Measurements from ENCODE around the gene MEI1. TPM values are rescaled to one million over a fixed set of nuclear protein-coding genes. Genes with fewer than 3 reads are reported as not detected.
"Not testable (repeated sequence)": the region's sequence is repeated elsewhere in the genome, so short reads cannot be mapped to it uniquely, and the experiment has no call there.

MEI1 gene
- total RNA-seq, 4 donors from 2014 or later = 0.07 to 0.81 (median 0.50) TPM; not detected in 1

DNA sequence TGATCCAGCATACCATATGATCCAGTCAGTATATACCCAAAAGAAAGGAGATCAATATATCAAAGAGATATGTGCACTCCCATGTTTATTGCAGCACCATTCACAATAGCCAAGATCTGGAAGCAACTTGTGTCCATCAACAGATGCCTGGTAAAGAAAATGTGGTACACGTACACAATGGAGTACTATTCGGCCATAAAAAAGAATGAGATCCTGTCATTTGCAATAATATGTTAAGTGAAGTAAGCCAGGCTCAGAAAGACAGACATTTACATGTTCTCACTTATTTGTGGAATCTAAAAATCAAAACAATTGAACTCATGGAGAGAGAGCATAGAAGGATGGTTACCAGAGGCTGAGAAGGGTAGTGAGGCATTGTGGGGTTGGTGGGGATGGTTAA lies 37.6 kb upstream of the MEI1 start:
- H3K27me3 ChIP-seq = no peaks in the 10 kb centered on the region
- ATAC-seq = no peak
- H3K9me3 ChIP-seq = no peaks in the 10 kb centered on the region
- TF ChIP-seq, protein P1, sequence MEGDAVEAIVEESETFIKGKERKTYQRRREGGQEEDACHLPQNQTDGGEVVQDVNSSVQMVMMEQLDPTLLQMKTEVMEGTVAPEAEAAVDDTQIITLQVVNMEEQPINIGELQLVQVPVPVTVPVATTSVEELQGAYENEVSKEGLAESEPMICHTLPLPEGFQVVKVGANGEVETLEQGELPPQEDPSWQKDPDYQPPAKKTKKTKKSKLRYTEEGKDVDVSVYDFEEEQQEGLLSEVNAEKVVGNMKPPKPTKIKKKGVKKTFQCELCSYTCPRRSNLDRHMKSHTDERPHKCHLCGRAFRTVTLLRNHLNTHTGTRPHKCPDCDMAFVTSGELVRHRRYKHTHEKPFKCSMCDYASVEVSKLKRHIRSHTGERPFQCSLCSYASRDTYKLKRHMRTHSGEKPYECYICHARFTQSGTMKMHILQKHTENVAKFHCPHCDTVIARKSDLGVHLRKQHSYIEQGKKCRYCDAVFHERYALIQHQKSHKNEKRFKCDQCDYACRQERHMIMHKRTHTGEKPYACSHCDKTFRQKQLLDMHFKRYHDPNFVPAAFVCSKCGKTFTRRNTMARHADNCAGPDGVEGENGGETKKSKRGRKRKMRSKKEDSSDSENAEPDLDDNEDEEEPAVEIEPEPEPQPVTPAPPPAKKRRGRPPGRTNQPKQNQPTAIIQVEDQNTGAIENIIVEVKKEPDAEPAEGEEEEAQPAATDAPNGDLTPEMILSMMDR (IDR thresholded peaks at IDR 0.05) = no peak
- TF ChIP-seq POLR2AphosphoS5 (IDR thresholded peaks at IDR 0.05) (no peak), POLR2A (IDR thresholded peaks at IDR 0.05) (no peak), EP300 (IDR thresholded peaks at IDR 0.05) (no peak)
- WGBS, 2 donors (ENCODE audit: low coverage in 1 of 2) = 91 to 92% methylated on average over 2 of the region's 2 CpGs
- H3K4me1 ChIP-seq = peaks cover 0 to 12% (median 0%) of the 10 kb centered on the region in 3 donors
- no peak overlapping the region for H3K4me3 ChIP-seq
- no peak overlapping the region for H3K27ac ChIP-seq
- peaks cover 0 to 85% of the 10 kb centered on the region in 2 donors for H3K36me3 ChIP-seq

DNA sequence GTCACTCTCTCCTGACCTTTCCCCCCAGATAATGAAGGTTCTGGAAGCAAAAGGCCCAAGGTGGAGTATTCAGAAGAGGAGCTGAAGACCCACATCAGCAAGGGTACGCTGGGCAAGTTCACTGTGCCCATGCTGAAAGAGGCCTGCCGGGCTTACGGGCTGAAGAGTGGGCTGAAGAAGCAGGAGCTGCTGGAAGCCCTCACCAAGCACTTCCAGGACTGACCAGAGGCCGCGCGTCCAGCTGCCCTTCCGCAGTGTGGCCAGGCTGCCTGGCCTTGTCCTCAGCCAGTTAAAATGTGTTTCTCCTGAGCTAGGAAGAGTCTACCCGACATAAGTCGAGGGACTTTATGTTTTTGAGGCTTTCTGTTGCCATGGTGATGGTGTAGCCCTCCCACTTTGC lies 35.7 kb upstream of the MEI1 start:
- Histone ChIP-seq H3K36me3 (peaks cover 0 to 66% of the 10 kb centered on the region in 2 donors), H3K4me1 (peaks cover 0 to 25% (median 0%) of the 10 kb centered on the region in 3 donors)
- H3K9me3 ChIP-seq, ATAC-seq, H3K27me3 ChIP-seq, H3K27ac ChIP-seq, H3K4me3 ChIP-seq: not testable (repeated sequence)
- WGBS, 2 donors (ENCODE audit: low coverage in 1 of 2) = 13% methylated on average over 2 of the region's 9 CpGs; no CpG with 5 or more reads in 1 of the 2 donors

DNA sequence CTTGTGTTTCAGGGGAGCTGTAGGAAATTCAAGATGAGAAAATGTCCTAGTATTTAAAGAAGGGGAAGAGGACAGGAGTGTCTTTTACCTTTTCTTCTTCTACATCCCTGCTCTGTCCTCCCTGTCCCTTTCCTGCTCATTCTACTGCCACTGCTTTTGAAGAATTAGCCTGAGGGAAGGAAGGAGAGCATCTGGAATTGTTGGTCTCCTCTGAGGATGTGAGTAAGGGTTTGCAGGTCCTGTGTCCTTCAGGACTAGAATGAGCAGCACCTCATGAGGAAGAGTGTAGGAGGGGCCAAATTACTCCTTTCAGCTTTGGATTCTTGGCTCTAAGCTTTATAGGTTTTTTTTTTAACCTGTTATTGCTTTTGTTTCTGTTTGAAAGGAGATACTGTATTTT lies 34.8 kb upstream of the MEI1 start:
- TF ChIP-seq POLR2AphosphoS5 (IDR thresholded peaks at IDR 0.05) (no peak), EP300 (IDR thresholded peaks at IDR 0.05) (no peak), POLR2A (IDR thresholded peaks at IDR 0.05) (no peak)
- TF ChIP-seq, protein P1 (IDR thresholded peaks at IDR 0.05) = no peak
- Histone ChIP-seq H3K9me3 (no peaks in the 10 kb centered on the region), H3K4me3 (no peak overlapping the region), H3K27ac (no peak overlapping the region), H3K4me1 (peaks cover 0 to 25% (median 0%) of the 10 kb centered on the region in 3 donors), H3K36me3 (peaks cover 0 to 57% of the 10 kb centered on the region in 2 donors), H3K27me3 (no peaks in the 10 kb centered on the region)
- no peak for ATAC-seq

DNA sequence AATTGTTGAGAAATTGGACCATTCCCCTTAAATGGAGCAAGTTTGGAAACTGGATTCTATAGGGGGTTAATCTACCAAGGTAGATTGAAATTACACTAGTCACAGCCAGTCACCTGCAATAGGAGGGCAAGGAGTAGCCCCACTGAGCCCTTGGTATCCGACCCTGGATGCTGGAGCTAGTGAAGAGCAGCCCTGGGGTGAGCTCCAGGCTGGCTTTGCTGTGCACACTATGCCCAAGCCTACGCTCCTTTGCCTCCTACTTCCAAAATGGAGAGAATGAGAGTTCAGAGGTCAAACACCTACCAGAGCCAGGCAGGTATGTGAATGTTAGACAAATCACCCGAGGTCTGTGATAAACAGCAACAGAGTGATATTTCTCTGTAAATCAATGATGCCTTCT lies 34.4 kb upstream of the MEI1 start:
- H3K36me3 ChIP-seq = peaks cover 0 to 53% of the 10 kb centered on the region in 2 donors
- 80 to 88% methylated on average over 1 to 3 of the region's 3 CpGs for WGBS, 2 donors (ENCODE audit: low coverage in 1 of 2)

DNA sequence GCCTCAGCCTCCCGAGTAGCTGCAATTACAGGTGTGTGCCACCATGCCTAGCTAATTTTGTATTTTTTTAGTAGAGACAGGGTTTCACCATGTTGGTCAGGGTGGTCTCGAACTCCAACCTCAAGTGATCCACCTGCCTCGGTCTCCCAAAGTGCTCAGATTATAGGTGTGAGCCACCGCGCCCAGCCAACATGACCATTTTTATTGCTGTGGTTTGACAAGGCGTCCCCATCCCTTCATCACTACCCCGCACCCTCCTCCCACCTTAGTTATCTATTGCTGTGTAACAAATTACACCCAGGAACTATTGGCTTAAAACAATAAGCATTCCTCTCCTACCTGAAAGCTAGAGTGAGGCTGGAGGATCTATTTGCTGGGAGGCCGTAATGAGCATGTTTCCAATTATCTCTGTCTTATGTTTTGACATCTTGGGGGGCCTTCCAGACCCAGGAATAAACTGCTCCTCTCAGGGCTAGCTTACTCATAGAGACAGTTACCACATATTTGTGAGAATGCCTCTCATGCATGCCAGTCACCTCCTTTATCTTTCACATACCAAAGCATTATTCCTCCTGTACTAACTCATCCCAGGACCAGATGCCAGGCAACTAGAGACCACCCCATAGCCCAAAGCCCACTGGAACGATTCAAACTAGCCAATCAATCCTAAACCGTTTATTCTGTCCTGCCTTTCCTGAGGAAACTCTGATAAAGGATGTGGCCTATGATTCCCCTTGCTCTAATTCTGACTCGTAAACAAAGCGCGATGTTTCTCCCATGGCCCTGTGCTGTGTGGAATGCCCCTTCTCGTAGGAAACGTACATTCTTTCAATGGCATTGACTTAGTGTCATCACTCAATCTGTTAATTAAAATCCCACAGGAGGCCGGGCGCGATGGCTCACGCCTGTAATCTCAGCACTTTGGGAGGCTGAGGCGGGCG lies 30.1 kb upstream of the MEI1 start:
- TF ChIP-seq, protein P1 (IDR thresholded peaks at IDR 0.05) = no peak
- TF ChIP-seq EP300 (IDR thresholded peaks at IDR 0.05) (no peak), POLR2A (IDR thresholded peaks at IDR 0.05) (no peak), POLR2AphosphoS5 (IDR thresholded peaks at IDR 0.05) (no peak)
- Histone ChIP-seq H3K9me3 (no peaks in the 10 kb centered on the region), H3K27ac (no peak overlapping the region), H3K27me3 (no peaks in the 10 kb centered on the region), H3K4me3 (no peak overlapping the region), H3K4me1 (peaks cover 0 to 20% (median 0%) of the 10 kb centered on the region in 3 donors), H3K36me3 (peaks cover 0 to 25% of the 10 kb centered on the region in 2 donors)
- no peak for ATAC-seq
- WGBS, 2 donors (ENCODE audit: low coverage in 1 of 2) = 66 to 72% methylated on average over 11 of the region's 21 CpGs

More for the DNA sequence above, 34.4 kb upstream of the MEI1 start:
- Histone ChIP-seq H3K9me3 (no peaks in the 10 kb centered on the region), H3K27ac (no peak overlapping the region), H3K4me3 (no peak overlapping the region), H3K27me3 (no peaks in the 10 kb centered on the region), H3K4me1 (peaks cover 0 to 23% (median 0%) of the 10 kb centered on the region in 3 donors)
- TF ChIP-seq POLR2AphosphoS5 (IDR thresholded peaks at IDR 0.05) = no peak
- TF ChIP-seq POLR2A (IDR thresholded peaks at IDR 0.05) = no peak
- TF ChIP-seq EP300 (IDR thresholded peaks at IDR 0.05) = no peak
- TF ChIP-seq, protein P1 (IDR thresholded peaks at IDR 0.05) = no peak
- ATAC-seq = no peak

DNA sequence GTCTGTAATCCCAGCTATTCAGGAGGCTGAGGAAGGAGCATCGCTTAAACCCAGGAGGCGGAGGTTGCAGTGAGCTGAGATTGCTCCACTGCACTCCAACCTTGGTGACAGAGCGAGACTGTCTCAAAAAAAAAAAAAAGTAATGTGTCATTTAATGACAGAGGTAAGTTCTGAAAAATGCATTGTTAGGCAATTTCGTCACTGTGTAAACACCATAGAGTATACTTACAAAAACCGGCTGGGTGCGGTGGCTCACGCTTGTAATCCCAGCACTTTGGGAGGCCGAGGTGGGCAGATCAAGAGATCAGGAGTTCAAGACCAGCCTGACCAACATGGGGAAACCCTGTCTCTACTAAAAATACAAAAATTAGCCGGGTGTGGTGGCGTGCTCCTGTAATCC lies 27.2 kb upstream of the MEI1 start:
- 89 to 92% methylated on average over 7 to 9 of the region's 10 CpGs for WGBS, 2 donors (ENCODE audit: low coverage in 1 of 2)
- H3K27ac ChIP-seq = not testable (repeated sequence)

More for the DNA sequence above, 27.2 kb upstream of the MEI1 start:
- not testable (repeated sequence) for H3K9me3 ChIP-seq, H3K27me3 ChIP-seq, H3K4me3 ChIP-seq, ATAC-seq, H3K4me1 ChIP-seq
- peaks cover 0 to 40% of the 10 kb centered on the region in 2 donors for H3K36me3 ChIP-seq
